GM19467 (cell line): ENCODE results near the gene PSIP1.
A peak's percentile ranks its signal among the peaks of the same experiment; 100 is the strongest.
"Not testable (repeated sequence)": the region's sequence is repeated elsewhere in the genome, so short reads cannot be mapped to it uniquely, and the experiment has no call there.

Source experiments
- ATAC-seq: cut with Tn5 transposase; IDR thresholded peaks from one replicate; pipeline ENCODE4 v1.9.1; 2021; ENCODE audit warnings: mild to moderate bottlenecking, moderate library complexity; ENCODE audit not compliant: unreplicated experiment

The PSIP1 gene

GRCh38 chr9:15510789-15511575, at the start of gene PSIP1:
Gene PSIP1, minus strand, starts transcription at chr9:15510970. Its CDS starts 782 bp downstream, at chr9:15510188.
- peak; percentile 80 for ATAC-seq

- ATAC-seq = peak; percentile 19
Measured at GRCh38 chr9:15553528-15553898, 42.7 kb upstream of the PSIP1 start.

GRCh38 chr9:15552636-15553527, 42.1 kb upstream of the PSIP1 start, which contains the start of gene CCDC171:
Gene CCDC171, plus strand, starts transcription at chr9:15553043. Its CDS starts 11,046 bp downstream, at chr9:15564089.
- ATAC-seq = peak; percentile 69

- ATAC-seq = no peak
Measured at GRCh38 chr9:15549611-15550010, 38.8 kb upstream of the PSIP1 start.

GRCh38 chr9:15543047-15543813, 32.5 kb upstream of the PSIP1 start:
- no peak for ATAC-seq

- ATAC-seq = no peak
Measured at GRCh38 chr9:15542624-15543023, 31.9 kb upstream of the PSIP1 start.

- no peak for ATAC-seq
Measured at GRCh38 chr9:15541872-15542271, 31.1 kb upstream of the PSIP1 start.

- ATAC-seq = peak; percentile 29
Measured at GRCh38 chr9:15531380-15531779, 20.6 kb upstream of the PSIP1 start.

- ATAC-seq = peak; percentile 79
Measured at GRCh38 chr9:15529566-15530324, 19.0 kb upstream of the PSIP1 start.

- ATAC-seq = not testable (repeated sequence)
Measured at GRCh38 chr9:15527035-15527434, 16.3 kb upstream of the PSIP1 start.

- no peak for ATAC-seq
Measured at GRCh38 chr9:15525958-15526357, 15.2 kb upstream of the PSIP1 start.

- ATAC-seq = no peak
Measured at GRCh38 chr9:15524845-15525455, 14.2 kb upstream of the PSIP1 start.

- ATAC-seq = no peak
Measured at GRCh38 chr9:15522130-15522755, 11.5 kb upstream of the PSIP1 start.

- ATAC-seq = no peak
Measured at GRCh38 chr9:15521254-15521653, 10.5 kb upstream of the PSIP1 start.

- no peak for ATAC-seq
Measured at GRCh38 chr9:15519831-15520230, 9.1 kb upstream of the PSIP1 start.

GRCh38 chr9:15513335-15513734, 2.6 kb upstream of the PSIP1 start:
- no peak for ATAC-seq

- ATAC-seq = no peak
Measured at GRCh38 chr9:15512889-15513288, 2.1 kb upstream of the PSIP1 start.

- ATAC-seq = no peak
Measured at GRCh38 chr9:15512204-15512603, 1.4 kb upstream of the PSIP1 start.
